Effector CD4-positive, alpha-beta T cell (primary cell): ENCODE results near the gene FBXO31.

ENCODE experiments used
- DNase-seq: peaks from one replicate; pipeline ENCODE4 v3.0.0-alpha.2; 2020

FBXO31 gene

GRCh38 chr16:87305505-87306391, 77.8 kb downstream of the FBXO31 start:
- no peak for DNase-seq

DNA sequence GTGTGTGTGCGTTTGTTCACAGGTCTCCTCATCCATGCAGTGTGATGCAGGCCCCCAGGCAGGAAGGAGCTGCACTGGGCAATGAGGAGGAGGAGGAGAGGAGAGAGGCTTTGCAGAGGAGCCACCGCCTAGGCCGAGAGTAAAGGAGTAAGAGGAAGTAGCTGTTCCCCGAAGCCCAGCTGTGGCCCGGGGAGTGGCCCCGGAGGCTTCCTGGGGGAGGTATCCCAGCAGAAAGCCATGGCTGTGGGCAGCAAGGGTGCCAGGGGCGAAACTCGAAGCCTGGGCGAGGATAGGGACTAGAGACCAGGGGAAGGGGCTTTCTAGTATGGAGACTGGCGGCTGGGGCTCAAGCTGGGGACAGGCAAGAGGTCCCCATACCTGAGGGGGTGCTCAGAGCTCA, 78.6 kb downstream of the FBXO31 start:
- no peak for DNase-seq

GRCh38 chr16:87303962-87304521, 79.5 kb downstream of the FBXO31 start:
- DNase-seq = no peak

GRCh38 chr16:87303431-87303930, 80.1 kb downstream of the FBXO31 start:
- DNase-seq = no peak

- DNase-seq = no peak
Measured at GRCh38 chr16:87298857-87299465, 84.6 kb downstream of the FBXO31 start.

GRCh38 chr16:87297918-87298631, 85.5 kb downstream of the FBXO31 start:
- peak; percentile 19 for DNase-seq

- no peak for DNase-seq
Measured at GRCh38 chr16:87297407-87297806, 86.2 kb downstream of the FBXO31 start.

GRCh38 chr16:87295661-87296531, 87.7 kb downstream of the FBXO31 start:
- DNase-seq = no peak

GRCh38 chr16:87295259-87295658, 88.3 kb downstream of the FBXO31 start:
- no peak for DNase-seq

DNA sequence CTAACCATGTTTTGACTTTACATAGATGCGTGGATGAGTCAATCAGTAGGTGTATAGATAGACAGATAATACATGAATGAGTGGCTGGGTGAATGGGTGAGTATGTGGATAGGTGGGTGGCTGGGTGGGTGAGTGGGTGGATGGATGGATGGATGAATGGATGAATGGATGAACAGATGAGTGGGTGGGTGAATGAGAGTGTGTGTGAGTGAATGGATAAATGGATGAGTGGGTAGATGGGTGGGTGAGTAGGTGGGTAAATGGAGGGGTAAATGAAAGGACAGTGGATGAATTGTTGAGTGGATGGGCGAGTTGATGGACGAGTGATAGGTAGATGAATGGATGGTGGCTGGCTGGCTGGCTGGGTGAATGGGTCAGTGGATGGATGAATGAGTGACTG, 89.6 kb downstream of the FBXO31 start:
- no peak for DNase-seq

DNA sequence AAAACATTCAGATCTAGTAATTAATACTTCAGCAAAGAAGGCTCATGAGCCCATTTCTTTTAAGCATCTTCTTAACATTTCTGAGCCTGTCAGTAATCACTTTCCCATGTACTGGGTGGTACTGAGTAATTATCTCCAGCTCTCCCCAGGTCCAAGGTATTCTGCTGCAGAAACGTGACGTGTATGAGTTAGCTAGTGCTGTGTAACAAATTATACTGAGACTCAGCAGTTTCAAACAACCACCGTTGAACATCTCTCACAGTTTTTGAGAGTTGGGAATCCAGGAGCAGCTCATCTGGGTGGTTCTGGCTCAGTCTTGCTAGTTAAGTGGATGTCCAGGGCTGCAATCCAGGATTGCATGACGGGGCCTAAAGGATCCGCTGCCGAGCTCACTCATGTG, 91.6 kb downstream of the FBXO31 start:
- no peak for DNase-seq

GRCh38 chr16:87288753-87289362, 94.7 kb downstream of the FBXO31 start:
- DNase-seq = no peak

GRCh38 chr16:87286839-87287626, 96.5 kb downstream of the FBXO31 start:
- no peak for DNase-seq

- no peak for DNase-seq
Measured at GRCh38 chr16:87284183-87284582, 99.4 kb downstream of the FBXO31 start.

- DNase-seq = no peak
Measured at GRCh38 chr16:87279094-87279658, 104.4 kb downstream of the FBXO31 start.

GRCh38 chr16:87278191-87279093, 105.1 kb downstream of the FBXO31 start:
- DNase-seq = peak; percentile 11
